Measurements from ENCODE around the gene RIMS1.

RIMS1 gene

DNA sequence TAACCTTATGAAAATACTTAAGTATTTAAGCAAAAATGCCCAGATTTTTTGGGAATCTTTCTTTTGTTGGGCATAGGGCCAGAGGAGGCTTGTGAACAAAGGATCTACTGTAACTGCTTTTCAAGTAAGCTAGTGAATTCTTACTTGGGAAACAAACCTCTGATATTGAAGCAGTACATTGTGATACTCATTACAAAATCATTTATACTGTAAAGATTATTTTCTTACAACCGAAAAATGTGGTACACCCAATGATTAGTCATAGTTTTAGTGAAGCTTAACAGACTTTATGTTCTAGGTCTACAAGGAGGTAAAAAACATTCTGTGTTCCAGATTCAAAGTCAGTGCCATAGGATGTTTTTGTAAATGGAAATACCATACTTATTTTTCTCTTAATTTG, 462.6 kb downstream of the RIMS1 start:
- in situ Hi-C loops (cut with HindIII; ENCODE audit: low pct_unique_long_range_greater_than_20kb, low sequenced_read_pairs), result no loop called here
- DNase-seq (ENCODE audit: low read depth in 1 of 2, low spot score in 1 of 2), result no peak
- TF ChIP-seq JUND (IDR thresholded peaks at IDR 0.05; ENCODE audit: low read depth), result no peak

DNA sequence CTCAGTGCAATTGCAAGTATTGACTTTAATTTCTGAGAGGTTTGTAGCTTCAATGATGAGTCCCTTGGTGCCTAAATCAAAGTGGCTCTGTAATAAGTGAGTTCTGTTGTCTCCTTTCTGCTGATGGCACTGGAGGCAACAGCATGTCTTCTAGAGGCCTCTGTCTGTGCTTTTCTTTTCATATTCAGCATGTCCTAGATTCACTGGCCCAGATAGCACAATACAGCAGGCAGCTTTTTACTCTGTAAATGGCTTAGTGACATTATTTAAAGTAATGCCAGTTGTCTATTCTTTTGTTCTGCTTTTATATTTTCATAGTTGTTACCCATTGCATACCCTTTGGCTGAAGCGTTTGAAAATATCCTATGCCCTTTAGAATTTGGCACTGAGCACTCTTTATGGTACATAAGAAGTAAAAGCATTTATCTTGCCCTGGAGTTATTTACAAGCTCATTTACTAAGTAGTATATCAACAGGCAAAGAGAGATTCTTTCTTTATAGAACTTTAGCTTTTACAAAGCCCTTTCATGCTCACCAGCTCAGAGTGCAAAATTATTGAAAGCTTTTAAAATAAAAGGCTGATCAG, 464.0 kb downstream of the RIMS1 start:
- TF ChIP-seq JUND (IDR thresholded peaks at IDR 0.05; ENCODE audit: low read depth), result no peak

DNA sequence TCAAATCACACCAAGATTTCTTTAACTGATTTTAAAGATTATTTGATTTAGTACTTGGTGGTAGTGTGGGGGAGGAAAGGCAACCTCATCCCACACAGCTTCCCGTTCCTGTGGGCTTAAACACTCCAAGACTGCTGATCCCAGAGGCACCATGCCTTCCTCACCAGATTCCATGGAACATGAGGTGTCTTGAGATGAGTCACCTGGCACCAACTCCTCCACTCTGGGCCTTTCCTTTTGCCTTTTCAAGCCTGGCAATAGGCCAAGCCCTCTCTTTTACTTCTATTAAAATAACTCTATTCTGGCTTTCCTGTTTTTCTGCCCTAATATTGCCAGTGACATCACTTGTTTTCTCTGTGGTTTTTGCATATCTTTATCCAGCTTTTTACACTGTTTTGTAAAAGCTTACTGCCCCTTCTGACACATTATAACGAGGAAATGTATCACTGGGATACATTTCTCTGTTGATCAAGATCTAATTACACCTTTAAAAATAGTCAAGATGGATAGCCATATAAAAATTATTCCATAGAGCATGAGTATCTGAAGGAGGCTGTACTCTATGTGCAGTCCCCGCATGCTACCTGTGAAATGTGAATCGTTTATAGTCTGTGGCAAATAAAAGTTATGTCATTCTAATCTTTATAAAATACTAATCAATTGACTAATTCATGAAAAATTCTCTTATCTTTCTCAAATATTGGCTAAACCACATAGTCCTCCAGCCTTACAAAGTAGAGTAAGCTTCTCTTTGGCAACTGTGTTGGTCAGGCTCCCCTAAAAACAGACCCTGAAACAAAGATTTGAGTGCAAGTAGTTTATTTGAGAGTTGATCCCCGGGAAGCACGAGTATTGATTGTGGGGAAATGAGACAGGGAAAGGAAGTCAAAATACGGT, 477.7 kb downstream of the RIMS1 start:
- DNase-seq (ENCODE audit: low read depth in 1 of 2, low spot score in 1 of 2), result peak in 1 of 2 experiments; percentile 6

More for the DNA sequence above, 464.0 kb downstream of the RIMS1 start:
- peak in 1 of 2 experiments; percentile 13 for DNase-seq (ENCODE audit: low read depth in 1 of 2, low spot score in 1 of 2)
- in situ Hi-C loops (cut with HindIII; ENCODE audit: low pct_unique_long_range_greater_than_20kb, low sequenced_read_pairs), result no loop called here

DNA sequence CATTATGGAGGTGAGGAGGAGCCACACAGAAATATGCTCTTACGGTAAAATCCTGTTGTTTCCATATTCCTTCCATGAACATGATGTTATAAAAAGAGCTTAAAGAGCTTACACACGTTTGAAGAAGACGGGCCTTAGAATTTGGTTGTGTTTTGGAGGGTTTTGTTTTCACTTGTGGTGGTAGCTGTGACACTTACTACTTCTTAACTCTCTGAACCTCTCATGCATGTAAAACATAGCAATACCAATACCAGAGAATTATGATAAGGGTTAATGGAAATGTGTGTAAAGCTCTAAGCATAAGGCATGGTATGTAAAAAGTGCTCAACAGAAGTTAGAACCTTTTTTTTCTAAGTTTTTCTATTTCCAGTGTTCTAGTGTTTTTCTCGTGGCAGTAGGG, 479.4 kb downstream of the RIMS1 start:
- no peak for TF ChIP-seq JUND (IDR thresholded peaks at IDR 0.05; ENCODE audit: low read depth)
- in situ Hi-C loops (cut with HindIII; ENCODE audit: low pct_unique_long_range_greater_than_20kb, low sequenced_read_pairs), result no loop called here
- no peak for DNase-seq (ENCODE audit: low read depth in 1 of 2, low spot score in 1 of 2)

More for the DNA sequence above, 477.7 kb downstream of the RIMS1 start:
- in situ Hi-C loops (cut with HindIII; ENCODE audit: low pct_unique_long_range_greater_than_20kb, low sequenced_read_pairs), result no loop called here
- no peak for TF ChIP-seq JUND (IDR thresholded peaks at IDR 0.05; ENCODE audit: low read depth)

DNA sequence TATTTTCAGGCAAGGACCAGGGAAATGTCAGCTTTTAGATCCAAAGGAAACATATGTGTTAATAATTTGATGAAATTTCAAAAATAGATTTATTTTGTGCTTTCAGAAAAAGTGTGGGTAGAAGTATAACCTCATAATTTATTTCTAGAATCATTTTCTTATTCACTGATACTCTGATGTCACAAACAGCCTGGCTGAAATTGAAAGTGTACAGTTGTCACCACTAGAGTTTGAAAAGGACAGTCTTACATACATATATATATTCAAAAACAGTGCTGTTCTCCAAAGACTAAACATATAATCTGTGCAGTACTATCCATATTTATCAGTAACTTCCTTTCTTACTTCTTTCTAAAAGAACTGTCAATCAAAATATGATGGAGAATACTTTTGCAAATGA, 481.1 kb downstream of the RIMS1 start:
- TF ChIP-seq JUND (IDR thresholded peaks at IDR 0.05; ENCODE audit: low read depth), result no peak
- in situ Hi-C loops (cut with HindIII; ENCODE audit: low pct_unique_long_range_greater_than_20kb, low sequenced_read_pairs), result no loop called here
- no peak for DNase-seq (ENCODE audit: low read depth in 1 of 2, low spot score in 1 of 2)

DNA sequence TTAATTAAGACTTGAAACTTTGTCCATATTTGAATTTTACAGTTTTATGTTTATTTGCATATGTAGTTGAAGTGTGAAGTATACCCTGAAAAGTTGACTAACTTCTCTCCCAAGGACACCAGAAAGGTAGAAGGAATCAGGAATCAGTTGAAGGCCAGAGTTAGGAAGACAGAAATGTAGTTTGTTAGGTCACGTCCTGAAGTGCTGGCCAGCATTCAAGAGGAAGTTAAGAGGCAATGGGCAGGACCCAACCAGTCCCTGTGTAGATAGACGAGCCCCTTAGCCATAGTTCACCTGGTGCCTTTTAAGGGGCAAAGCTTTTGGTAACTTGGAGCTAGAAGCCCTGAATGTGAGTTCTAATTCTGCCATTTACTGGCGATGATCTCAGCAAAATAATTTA, 485.1 kb downstream of the RIMS1 start:
- no peak for TF ChIP-seq JUND (IDR thresholded peaks at IDR 0.05; ENCODE audit: low read depth)
- in situ Hi-C loops (cut with HindIII; ENCODE audit: low pct_unique_long_range_greater_than_20kb, low sequenced_read_pairs), result no loop called here
- DNase-seq (ENCODE audit: low read depth in 1 of 2, low spot score in 1 of 2), result peak in 1 of 2 experiments; percentile 2

DNA sequence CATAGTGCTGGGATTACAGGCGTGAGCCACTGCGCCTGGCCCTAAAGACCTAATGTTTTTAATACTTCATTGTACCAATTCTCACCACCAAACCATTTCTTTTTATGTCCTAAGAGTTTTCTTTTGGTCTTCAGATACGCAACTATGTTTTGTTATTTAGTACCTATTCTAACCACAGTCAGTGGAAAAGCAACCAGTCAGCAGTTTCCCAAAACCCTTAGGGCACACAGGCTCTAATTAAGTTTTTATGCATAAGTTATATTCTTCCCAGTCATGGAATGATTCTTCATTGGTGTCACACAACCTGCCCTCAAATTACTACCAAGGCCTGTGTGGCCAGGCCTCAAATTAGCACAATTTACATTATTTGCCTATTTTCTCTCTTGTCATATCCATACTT, 487.8 kb downstream of the RIMS1 start:
- DNase-seq (ENCODE audit: low read depth in 1 of 2, low spot score in 1 of 2), result no peak
- TF ChIP-seq JUND (IDR thresholded peaks at IDR 0.05; ENCODE audit: low read depth), result no peak
- in situ Hi-C loops (cut with HindIII; ENCODE audit: low pct_unique_long_range_greater_than_20kb, low sequenced_read_pairs), result no loop called here

DNA sequence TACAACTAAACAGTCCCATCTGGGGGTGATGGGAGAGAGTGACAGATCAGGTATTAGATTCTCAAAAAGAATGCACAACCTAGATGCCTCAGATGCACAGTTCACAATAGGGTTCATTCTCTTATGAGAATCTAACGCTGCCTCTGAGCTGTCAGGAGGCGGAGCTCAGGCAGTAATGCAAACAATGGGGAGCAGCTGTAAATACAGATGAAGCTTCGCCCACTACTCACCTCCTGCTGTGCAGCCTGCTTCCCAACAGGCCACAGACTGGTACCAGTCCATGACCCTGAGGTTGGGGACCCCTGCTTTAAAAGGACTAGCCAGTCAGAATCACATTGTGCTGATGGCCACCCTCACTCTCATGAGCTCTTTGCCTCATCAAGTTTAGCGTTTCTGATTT, 488.5 kb downstream of the RIMS1 start:
- DNase-seq (ENCODE audit: low read depth in 1 of 2, low spot score in 1 of 2), result no peak
- in situ Hi-C loops (cut with HindIII; ENCODE audit: low pct_unique_long_range_greater_than_20kb, low sequenced_read_pairs), result no loop called here
- no peak for TF ChIP-seq JUND (IDR thresholded peaks at IDR 0.05; ENCODE audit: low read depth)

DNA sequence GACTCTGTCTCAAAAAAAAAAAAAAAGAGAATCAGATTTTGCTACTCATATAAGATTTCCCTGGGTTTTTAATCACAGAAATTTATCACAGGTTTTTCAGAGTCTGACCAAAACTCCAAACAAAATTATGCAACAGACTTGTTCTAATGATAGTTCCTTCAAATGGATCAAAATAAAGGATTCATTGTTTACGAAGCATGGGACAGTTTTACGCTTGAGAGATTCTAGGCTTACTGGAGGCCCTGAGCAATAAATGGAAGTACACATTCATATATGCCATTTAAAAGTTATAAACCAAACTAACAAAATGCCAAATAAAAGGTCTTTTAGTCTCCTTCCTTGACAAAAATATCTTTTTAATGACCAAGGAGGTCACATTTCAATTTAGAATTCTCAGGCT, 490.4 kb downstream of the RIMS1 start:
- in situ Hi-C loops (cut with HindIII; ENCODE audit: low pct_unique_long_range_greater_than_20kb, low sequenced_read_pairs), result no loop called here
- no peak for DNase-seq (ENCODE audit: low read depth in 1 of 2, low spot score in 1 of 2)
- TF ChIP-seq JUND (IDR thresholded peaks at IDR 0.05; ENCODE audit: low read depth), result no peak

DNA sequence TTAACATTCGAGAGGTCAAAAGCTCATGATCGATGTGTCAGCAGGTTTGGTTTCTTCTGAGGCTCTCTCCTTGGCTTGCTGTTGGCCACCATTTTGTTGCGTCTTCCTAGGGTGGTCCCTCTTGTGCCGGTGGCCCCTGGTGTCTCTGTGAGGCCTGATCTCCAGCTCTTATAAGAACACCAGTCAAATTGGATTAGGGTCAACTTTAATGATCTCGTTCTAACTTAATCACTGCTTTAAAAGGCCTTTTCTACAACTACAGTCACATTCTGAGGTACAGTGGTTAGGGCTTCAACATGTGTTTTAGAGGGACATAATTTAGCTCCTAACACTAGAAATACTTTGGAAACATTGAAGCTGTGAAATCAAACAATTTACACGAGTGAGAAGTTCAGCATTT, 494.7 kb downstream of the RIMS1 start:
- TF ChIP-seq JUND (IDR thresholded peaks at IDR 0.05; ENCODE audit: low read depth), result no peak
- no peak for DNase-seq (ENCODE audit: low read depth in 1 of 2, low spot score in 1 of 2)
- in situ Hi-C loops (cut with HindIII; ENCODE audit: low pct_unique_long_range_greater_than_20kb, low sequenced_read_pairs), result no loop called here

DNA sequence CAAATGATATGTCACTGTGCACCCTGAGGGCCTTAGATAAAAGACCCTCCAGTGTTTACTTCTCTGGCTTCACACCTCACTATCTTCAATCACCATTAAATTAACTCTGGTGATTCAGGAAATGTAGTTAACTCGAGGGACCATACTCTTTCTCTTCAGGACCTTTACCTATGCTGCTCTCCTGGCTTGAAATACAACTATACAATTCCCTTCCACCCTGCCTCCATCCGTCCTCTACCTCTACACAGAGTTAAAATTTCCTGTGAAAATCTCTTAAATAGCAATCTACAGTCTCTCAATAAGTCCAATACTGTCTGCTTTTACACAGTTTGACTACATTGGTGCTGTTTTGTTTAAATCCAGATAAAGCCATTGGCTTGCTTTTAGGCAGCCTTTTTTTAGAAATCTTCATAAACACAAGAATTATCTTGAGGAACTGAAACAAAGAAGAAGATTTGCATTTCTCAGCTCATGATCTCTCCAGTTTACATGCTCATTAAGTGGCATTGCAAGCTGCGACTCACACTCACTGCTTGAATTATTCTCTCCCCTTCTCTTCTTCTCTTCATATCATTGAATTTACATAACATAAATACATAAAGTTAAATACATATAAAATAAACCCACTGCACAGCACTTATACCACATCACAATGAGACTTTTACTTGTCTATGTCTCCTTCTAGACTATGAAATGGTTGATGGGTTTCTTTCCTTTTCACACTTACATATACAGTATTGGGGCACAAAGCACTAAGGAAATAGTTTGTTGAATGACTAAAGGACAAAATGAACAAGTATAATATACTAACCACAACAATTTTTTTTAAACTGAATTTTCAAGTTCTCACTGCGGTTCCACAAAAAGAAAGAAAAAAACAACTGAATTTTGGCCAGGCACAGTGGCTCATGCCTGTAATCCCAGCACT, 496.5 kb downstream of the RIMS1 start:
- no peak for TF ChIP-seq JUND (IDR thresholded peaks at IDR 0.05; ENCODE audit: low read depth)
- in situ Hi-C loops (cut with HindIII; ENCODE audit: low pct_unique_long_range_greater_than_20kb, low sequenced_read_pairs), result no loop called here
- DNase-seq (ENCODE audit: low read depth in 1 of 2, low spot score in 1 of 2), result no peak

DNA sequence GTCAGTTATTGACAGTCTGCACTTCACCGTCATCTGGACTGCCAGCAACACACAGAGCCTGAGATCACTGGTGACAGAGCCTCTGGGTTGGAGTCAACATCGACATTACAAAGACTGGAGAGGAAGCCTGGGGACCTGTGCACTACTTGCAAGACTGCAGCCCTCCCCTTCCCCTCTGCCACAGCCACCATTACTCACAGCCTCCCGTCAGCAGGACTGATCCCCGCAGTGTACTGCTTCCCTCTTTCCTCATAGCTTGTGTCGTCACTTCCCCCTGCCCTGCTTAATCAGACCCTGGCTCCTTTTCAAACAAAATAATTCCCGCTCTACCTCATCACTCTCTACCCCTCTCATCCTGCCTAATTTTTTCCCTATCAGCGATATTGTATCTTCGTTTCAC, 500.0 kb downstream of the RIMS1 start:
- in situ Hi-C loops (cut with HindIII; ENCODE audit: low pct_unique_long_range_greater_than_20kb, low sequenced_read_pairs), result no loop called here
- no peak for TF ChIP-seq JUND (IDR thresholded peaks at IDR 0.05; ENCODE audit: low read depth)
- no peak for DNase-seq (ENCODE audit: low read depth in 1 of 2, low spot score in 1 of 2)

Data from T47D (cell line).